Lower lobe of right lung (tissue), 2 donors: ENCODE measurements around the gene SASH1. TPM values are rescaled to one million over a fixed set of nuclear protein-coding genes. Genes with fewer than 3 reads are reported as not detected.

Experiments used
- ATAC-seq, 2 donors: fragments of 200-7000 bp; cut with Tn5 transposase; one replicate each; pipeline ENCODE4 v1.9.1; 2020 to 2022; ENCODE audit warnings: mild to moderate bottlenecking in 2 of 2, moderate library complexity in 2 of 2
- DNase-seq: peaks from one replicate; pipeline ENCODE4 v3.0.0-alpha.2; 2020
- H3K27ac ChIP-seq: fragments of 200-600 bp; one replicate; pipeline ENCODE4 v1.8.0; 2022
- H3K27me3 ChIP-seq: fragments of 200-600 bp; one replicate; pipeline ENCODE4 v1.8.0; 2022; ENCODE audit warnings: low read depth
- H3K36me3 ChIP-seq: fragments of 200-600 bp; one replicate; pipeline ENCODE4 v1.8.0; 2022; ENCODE audit warnings: mild to moderate bottlenecking
- H3K4me1 ChIP-seq: fragments of 200-600 bp; one replicate; pipeline ENCODE4 v1.8.0; 2022
- H3K4me3 ChIP-seq: fragments of 200-600 bp; one replicate; pipeline ENCODE4 v1.8.0; 2022; ENCODE audit warnings: mild to moderate bottlenecking
- H3K9me3 ChIP-seq: fragments of 200-600 bp; one replicate; pipeline ENCODE4 v1.8.0; 2022
- CTCF ChIP-seq: fragments of 200-600 bp; IDR thresholded peaks from one replicate; pipeline ENCODE4 v1.8.0; 2022; ENCODE audit warnings: antibody characterized with exemption, mild to moderate bottlenecking
- intact Hi-C: fragments of 100-400 bp; cut with DNase I; formaldehyde crosslinking; loops from one replicate; pipeline ENCODE4 v1.11.0; 2022
- total RNA-seq: library from RNA; stranded (reverse); fragmentation: NEBNext Ultra II Directional; extraction: Animal tissue kit (Norgen Biotek cat#: 25700); gene quantifications from one replicate; pipeline ENCODE4 v1.2.1, GENCODE V29; 2021
- donor health status: DM: no; HTN: yes; CAD: no; lungs with severe emphysema.

The SASH1 gene
- total RNA-seq, 1 donor from 2014 or later = 103 TPM

- H3K4me3 ChIP-seq = no peak overlapping the region
- H3K27ac ChIP-seq = peak overlapping the region; percentile 34
- peak in 1 of 2 donors; percentile 5 for ATAC-seq
Observed at GRCh38 chr6:148406579-148407371, 64.1 kb downstream of the SASH1 start.

GRCh38 chr6:148407372-148407771 is 64.7 kb downstream of the SASH1 start:
- H3K4me1 ChIP-seq = peaks cover 31% of the 10 kb centered on the region

More at GRCh38 chr6:148406579-148407371, 64.1 kb downstream of the SASH1 start:
- no peaks in the 10 kb centered on the region for H3K27me3 ChIP-seq
- no peak for DNase-seq
- no peaks in the 10 kb centered on the region for H3K9me3 ChIP-seq
- intact Hi-C loops = no loop called here
- H3K36me3 ChIP-seq = no peaks in the 10 kb centered on the region
- no peak for TF ChIP-seq CTCF
- peaks cover 31% of the 10 kb centered on the region for H3K4me1 ChIP-seq

GRCh38 chr6:148413321-148414091 is 70.9 kb downstream of the SASH1 start:
- no peak for ATAC-seq
- H3K36me3 ChIP-seq = no peaks in the 10 kb centered on the region
- intact Hi-C loops = no loop called here
- TF ChIP-seq CTCF = no peak
- no peak for DNase-seq
- H3K27ac ChIP-seq = no peak overlapping the region
- no peaks in the 10 kb centered on the region for H3K27me3 ChIP-seq
- no peak overlapping the region for H3K4me3 ChIP-seq
- H3K4me1 ChIP-seq = peaks cover 24% of the 10 kb centered on the region
- H3K9me3 ChIP-seq = no peaks in the 10 kb centered on the region

More at GRCh38 chr6:148407372-148407771, 64.7 kb downstream of the SASH1 start:
- Histone ChIP-seq H3K9me3 (no peaks in the 10 kb centered on the region), H3K27ac (peak overlapping the region; percentile 34), H3K4me3 (no peak overlapping the region), H3K36me3 (no peaks in the 10 kb centered on the region), H3K27me3 (no peaks in the 10 kb centered on the region)
- TF ChIP-seq CTCF = no peak
- intact Hi-C loops = no loop called here
- DNase-seq (no peak), ATAC-seq (peak; percentile 60 to 75)

- no peak for ATAC-seq
- Histone ChIP-seq H3K4me3 (no peak overlapping the region), H3K4me1 (peaks cover 30% of the 10 kb centered on the region), H3K27ac (no peak overlapping the region), H3K27me3 (no peaks in the 10 kb centered on the region), H3K9me3 (no peaks in the 10 kb centered on the region), H3K36me3 (no peaks in the 10 kb centered on the region)
- DNase-seq = no peak
- TF ChIP-seq CTCF = no peak
- intact Hi-C loops = no loop called here
Observed at GRCh38 chr6:148414092-148414489, 71.5 kb downstream of the SASH1 start.

- no peaks in the 10 kb centered on the region for H3K27me3 ChIP-seq
- H3K4me1 ChIP-seq = peaks cover 31% of the 10 kb centered on the region
- H3K36me3 ChIP-seq = no peaks in the 10 kb centered on the region
- no peak overlapping the region for H3K27ac ChIP-seq
- H3K4me3 ChIP-seq = no peak overlapping the region
- intact Hi-C loops = no loop called here
- no peak for TF ChIP-seq CTCF
- DNase-seq (no peak), ATAC-seq (peak; percentile 74 to 81)
- H3K9me3 ChIP-seq = no peaks in the 10 kb centered on the region
Observed at GRCh38 chr6:148414836-148415235, 72.2 kb downstream of the SASH1 start.
